Stomach (tissue), 4 donors: ENCODE results near the gene SCGB1D4.

Experiments
- CTCF ChIP-seq, 7 experiments: fragments of 450-650 bp in 4 of 7; fragments of 200-600 bp in 3 of 7; sonication (generic) in 3 of 7; IDR thresholded peaks; one replicate each; pipeline ENCODE4 v1.5.1; 2016 to 2019; ENCODE audit warnings: antibody characterized with exemption in 7 of 7, control low read depth in 2 of 7, mild to moderate bottlenecking in 1 of 7
- POLR2A ChIP-seq, 4 donors: fragments of 450-650 bp; IDR thresholded peaks; one replicate each; pipeline ENCODE4 v1.6.1; 2016; ENCODE audit warnings: antibody characterized with exemption in 4 of 4, control low read depth in 2 of 4, mild to moderate bottlenecking in 1 of 4, moderate library complexity in 1 of 4

DNA sequence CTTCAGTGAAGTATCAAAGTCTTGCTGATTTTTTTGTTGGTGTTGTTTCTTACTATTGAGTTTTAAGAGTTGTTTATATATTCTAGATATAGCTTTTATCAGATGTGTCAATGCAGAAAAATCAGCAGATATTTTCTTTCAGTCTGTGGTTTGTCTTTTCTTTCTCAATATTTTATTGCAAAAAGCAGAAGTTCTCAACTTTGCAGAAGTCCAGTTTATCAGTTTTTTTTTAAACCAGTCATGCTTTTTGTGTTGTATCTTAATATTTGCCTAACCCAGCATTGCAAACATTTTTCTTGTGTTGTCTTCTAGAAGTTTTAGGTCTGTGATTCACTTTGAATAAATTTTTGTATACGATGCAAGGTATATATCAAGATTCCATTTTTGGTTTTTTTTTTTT lies 45.3 kb upstream of the SCGB1D4 start:
- TF ChIP-seq CTCF (IDR thresholded peaks at IDR 0.05) (no peak), POLR2A (IDR thresholded peaks at IDR 0.05) (no peak)
